Left cardiac atrium (tissue), 4 donors: ENCODE measurements around the gene NKAIN4. TPM values are rescaled to one million over a fixed set of nuclear protein-coding genes. Genes with fewer than 3 reads are reported as not detected.

ENCODE experiments used
- ATAC-seq, 2 donors: fragments of 200-7000 bp; cut with Tn5 transposase; one replicate each; pipeline ENCODE4 v1.9.1; 2020; ENCODE audit warnings: mild to moderate bottlenecking in 2 of 2, moderate library complexity in 2 of 2
- DNase-seq: peaks from one replicate; pipeline ENCODE4 v3.0.0-alpha.2; 2020
- intact Hi-C, 2 donors: fragments of 100-400 bp; cut with DNase I; formaldehyde crosslinking; loops; one replicate each; pipeline versions ENCODE4 v1.14.1 to v1.15.1; 2022 to 2023
- long read RNA-seq: library from polyadenylated mRNA; unstranded; transcript quantifications from one replicate; pipeline ENCODE4 v2.0.0, GENCODE V29; 2021
- total RNA-seq, 2 donors: library from RNA; stranded (reverse); fragmentation: NEBNext Ultra II Directional; extraction: Animal tissue kit (Norgen Biotek cat#: 25700); gene quantifications; one replicate each; pipeline ENCODE4 v1.2.1, GENCODE V29; 2021
- donor health status: DM: no; HTN: yes; CAD: no.
- donor health status: DM: no; HTN: yes; CAD: no; lungs with severe emphysema.
- donor health status: DM: yes; HTN: yes; CAD: no.
- donor health status: Dilated cardiomyopathy.

NKAIN4 gene
- not detected for total RNA-seq
- long read RNA-seq = 0 reads

DNA sequence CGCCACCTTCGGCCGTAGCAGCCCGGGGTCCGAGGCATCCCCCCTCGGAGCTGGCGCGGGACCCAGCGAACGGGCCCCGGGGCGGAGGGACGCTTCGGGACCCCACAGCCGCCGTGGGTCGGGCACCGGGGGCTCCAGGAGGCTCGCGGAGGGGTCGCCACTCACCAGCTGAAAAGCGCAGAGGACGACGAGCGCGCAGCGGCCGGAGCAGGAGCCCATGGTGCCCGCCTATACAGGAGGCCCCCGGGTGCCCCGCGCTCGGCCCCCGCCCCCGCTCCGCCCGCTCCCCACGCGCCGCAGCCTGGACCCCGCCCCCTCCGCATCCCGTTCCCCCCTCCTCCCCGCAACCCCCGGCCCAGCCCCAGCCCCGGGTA lies at the start of gene NKAIN4:
TSS of gene NKAIN4 (minus strand) at position 232 of the 374 bp plus-strand sequence. CDS start at position 219, 13 bp downstream.
- ATAC-seq = no peak
- intact Hi-C loops = no loop called here
- no peak for DNase-seq

DNA sequence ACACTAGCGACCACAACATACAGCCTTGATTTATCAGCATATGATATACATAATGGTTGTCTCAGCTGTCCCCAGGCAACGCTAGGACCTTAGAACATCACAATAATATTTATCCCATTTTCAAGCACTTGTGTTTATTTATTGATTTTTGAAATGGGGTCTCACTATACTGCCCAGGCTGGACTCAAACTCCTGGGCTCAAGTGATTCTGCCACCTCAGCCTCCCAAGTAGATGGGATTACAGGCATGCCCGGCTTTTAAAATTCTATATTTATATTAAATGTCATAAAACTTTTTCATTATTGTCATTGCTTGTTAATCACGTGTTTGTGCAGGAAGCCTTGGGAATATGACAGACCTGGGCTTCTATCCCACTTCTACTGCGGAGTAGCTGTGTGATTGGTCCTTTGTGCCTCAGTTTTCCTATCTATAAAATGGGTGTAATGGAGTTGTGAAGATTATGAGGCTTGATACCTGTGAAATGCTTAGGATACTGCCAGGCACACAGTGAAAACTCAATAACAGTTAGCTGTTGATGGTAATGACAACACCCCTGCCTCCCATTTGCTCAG lies 48.9 kb upstream of the NKAIN4 start:
- DNase-seq (no peak), ATAC-seq (no peak)
- intact Hi-C loops = no loop called here

DNA sequence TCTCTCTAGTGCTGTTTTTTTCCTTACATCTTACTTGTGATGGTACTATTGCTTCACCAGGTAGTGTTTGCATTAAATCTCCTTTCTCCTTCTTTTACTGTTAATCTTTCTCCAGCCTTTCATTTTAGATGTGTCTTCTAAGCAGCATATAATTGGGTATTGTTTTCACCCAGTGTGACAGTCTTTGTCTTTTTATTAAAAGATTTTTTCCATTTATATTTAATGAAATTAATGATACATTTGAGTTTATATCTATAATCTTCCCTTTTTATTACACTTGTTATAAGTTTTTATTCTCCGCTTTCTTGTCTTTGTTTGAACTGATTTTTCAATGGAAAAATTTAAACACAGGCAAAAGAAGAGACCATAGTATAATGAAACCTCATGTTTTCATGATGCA lies 47.4 kb upstream of the NKAIN4 start:
- intact Hi-C loops = no loop called here
- DNase-seq (no peak), ATAC-seq (no peak)

DNA sequence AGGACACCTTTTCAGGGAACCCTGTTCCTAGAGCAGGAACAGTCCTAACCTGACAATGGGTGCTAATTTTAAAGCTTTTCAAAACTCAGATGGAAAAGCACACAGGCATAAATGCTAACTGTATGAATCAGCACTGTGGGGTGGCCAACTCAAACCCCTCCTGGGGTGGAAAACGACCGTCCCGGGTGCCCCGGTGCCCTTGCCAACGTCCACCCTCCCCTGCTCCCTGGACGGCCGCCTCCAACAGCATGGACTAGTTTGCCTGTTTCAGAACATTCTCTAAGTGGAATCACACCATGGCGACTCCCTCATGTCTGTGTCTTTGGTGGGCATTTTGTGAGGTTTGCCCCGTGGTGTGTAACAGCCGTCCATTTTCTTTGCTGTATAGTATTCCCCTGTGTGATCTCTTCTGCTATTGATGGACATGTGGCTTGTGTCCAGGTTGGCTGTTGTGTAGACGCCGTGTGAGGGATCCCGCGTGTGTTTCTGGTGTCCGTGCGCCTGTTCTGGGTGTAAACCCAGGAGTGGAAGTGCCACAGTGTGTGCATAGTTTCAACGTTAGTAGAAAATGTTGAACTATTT lies 44.6 kb upstream of the NKAIN4 start:
- DNase-seq (no peak), ATAC-seq (no peak)
- intact Hi-C loops = no loop called here

DNA sequence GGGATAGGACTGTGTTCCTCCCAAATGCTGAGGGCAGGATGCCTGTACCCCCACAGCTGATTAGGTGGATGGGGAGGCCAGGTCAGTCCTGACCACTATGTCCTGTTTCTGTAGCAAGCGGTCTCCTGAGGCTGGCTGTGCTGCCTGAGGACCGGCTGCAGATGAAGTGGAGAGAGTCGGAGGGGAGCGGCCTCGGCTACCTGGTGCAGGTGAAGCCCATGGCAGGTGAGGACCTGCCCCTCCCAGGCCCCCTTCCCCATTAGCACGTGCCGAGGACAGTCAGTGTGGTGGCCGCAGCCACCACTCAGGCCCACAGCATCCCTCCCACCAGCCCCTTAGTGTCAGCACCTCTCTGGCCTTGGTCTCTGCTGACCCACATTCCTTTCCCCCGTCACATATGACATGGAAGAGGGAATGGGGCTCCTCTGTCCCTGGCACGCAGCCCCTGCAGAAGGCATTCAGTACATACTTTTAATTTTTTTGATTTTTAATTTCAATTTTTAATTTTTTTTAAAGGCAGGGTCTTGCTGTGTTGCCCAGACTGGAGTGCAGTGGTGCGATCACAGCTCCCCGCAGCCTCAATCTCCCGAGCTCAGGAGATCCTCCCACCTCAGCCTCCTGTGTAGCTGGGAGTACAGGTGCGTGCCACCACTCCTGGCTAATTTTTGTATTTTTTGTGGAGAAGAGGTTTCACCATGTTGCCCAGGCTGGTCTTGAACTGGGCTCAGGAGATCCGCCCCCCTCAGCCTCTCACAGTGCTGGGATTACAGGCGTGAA lies 43.7 kb upstream of the NKAIN4 start:
- ATAC-seq = no peak
- DNase-seq = no peak
- intact Hi-C loops = no loop called here

DNA sequence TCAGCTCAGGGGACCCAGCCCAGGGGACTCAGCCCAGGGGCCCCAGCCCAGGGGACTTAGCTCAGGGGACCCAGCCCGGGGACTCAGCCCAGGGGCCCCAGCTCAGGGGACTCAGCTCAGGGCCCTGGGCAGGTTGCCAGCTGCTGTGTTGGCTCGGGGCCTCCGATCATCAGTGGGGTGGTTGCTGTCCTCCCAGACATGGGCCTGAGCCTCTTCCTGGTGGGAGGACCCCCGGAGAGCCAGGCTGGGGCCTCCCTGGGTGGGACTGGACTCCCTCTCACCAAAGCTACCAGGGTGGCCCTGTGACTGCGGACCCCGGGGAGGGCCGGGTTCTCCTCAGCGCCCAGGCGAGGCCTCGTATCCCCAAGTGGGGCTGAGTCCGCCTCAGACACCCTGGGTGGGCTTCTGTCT lies 43.1 kb upstream of the NKAIN4 start:
- intact Hi-C loops = no loop called here
- ATAC-seq = no peak
- no peak for DNase-seq

DNA sequence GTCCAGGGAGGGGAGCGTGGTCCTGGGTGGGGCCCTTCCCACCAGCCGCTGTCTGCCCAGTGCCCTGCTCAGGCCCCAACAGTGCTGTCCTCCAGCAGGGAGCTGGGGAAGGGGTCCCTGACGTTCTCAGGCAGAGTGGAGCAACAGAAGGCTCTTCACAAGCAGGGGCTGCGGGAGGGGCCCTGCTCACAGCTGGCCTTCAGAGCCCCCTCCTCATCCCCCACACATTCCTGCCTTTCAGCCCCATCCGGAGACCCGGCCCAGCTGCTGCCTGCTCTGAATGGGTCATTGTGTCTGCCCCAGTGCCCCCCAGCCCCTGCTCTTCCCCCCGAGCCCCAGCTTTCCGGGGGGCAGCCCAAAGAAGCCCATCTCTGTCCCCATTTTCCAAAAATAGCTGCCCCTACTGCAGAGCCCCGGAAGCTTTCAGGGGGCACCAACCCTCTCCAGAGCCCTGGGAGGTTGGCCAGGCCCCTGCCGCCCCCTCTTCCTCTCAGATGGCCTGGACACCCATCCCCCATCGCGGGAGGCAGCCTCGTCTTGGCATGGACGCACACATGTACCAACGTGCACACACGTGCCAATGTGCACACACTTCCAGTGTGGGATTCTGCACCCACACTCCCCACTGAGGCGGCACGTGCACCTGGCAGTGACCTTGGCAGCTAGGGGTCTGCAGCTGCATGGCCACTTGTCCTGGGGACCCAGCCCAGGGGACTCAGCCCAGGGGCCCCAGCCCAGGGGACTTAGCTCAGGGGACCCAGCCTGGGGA lies 42.5 kb upstream of the NKAIN4 start:
- no peak for DNase-seq
- intact Hi-C loops = no loop called here
- no peak for ATAC-seq

DNA sequence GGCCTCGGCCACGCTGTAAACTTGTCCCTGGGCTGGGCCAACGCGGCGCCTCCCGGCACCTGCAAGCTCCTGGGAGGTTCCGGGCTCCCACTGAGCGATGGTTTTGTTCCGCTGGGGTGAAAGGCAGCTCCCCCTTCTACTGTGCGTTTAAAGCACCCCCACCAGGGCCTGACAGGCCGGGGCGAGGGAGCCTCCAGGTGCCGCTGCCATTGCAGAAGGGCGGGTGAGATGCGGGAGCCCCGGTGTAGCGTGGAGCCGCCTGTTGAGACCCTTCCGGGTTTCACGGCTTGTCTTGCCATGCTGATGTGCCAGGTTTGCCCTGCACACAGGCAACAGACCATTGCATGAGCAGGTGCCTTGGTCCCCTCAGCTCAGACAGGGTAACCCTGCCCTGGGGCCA lies 41.6 kb upstream of the NKAIN4 start:
- intact Hi-C loops = no loop called here
- no peak for DNase-seq
- no peak for ATAC-seq

DNA sequence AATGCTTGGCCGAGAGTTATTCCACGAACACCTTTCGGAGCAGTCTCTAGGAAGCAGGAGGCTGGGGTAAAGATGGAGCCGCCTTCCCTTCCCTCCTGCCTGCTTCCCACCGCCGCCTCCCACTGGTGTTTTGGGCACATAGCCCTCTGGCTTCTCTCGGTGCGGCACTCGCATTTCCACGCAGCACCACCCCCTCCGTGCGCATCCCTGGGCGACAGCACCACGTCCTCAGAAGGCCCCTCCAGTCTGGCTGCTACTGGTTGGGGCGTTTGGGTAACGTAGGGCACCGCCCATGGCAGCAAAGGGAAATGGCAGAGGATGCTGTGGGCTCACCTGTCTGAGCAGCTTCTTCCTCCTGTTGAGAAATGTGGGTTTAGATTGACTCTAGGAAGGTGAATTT lies 41.2 kb upstream of the NKAIN4 start:
- no peak for ATAC-seq
- intact Hi-C loops = no loop called here
- DNase-seq = no peak

DNA sequence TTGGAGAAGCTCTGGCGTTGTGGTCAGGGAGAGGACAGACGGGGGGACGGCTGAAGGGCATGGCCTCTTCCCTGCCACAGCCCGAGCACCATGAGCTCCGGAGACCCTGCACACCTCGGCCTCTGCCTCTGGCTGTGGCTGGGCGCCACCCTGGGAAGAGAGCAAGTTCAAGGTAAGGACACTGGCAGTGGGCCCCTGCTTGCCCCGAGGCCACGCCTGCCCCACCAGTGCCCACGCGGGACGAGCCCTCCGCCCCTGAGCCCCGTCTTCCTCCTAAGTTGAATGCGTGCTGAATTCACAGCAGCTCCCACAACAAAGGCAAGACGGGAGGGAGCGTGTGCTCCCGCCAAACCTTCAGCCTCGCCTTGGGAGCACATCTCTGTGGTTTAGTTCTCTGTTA lies 40.8 kb upstream of the NKAIN4 start:
- intact Hi-C loops = no loop called here
- DNase-seq (no peak), ATAC-seq (no peak)

DNA sequence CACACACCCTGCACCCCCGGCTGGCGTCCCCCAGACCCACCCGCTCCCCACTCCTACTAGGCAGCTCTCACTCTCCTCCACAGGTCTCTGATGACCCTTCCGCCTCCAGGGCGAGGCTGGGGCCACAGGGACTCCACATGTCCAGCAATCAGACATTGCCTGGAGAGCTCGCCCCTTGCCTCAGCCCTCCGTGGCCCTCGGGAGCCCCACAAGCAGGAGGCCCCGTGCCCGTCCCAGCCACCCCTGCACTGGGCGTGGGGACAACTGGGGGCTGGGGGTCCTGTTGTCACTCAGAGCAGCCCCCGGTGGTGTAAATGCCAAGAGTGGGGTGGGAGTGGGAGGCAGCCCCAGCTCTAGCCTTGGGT lies 40.3 kb upstream of the NKAIN4 start:
- intact Hi-C loops = no loop called here
- ATAC-seq = no peak
- DNase-seq = no peak

DNA sequence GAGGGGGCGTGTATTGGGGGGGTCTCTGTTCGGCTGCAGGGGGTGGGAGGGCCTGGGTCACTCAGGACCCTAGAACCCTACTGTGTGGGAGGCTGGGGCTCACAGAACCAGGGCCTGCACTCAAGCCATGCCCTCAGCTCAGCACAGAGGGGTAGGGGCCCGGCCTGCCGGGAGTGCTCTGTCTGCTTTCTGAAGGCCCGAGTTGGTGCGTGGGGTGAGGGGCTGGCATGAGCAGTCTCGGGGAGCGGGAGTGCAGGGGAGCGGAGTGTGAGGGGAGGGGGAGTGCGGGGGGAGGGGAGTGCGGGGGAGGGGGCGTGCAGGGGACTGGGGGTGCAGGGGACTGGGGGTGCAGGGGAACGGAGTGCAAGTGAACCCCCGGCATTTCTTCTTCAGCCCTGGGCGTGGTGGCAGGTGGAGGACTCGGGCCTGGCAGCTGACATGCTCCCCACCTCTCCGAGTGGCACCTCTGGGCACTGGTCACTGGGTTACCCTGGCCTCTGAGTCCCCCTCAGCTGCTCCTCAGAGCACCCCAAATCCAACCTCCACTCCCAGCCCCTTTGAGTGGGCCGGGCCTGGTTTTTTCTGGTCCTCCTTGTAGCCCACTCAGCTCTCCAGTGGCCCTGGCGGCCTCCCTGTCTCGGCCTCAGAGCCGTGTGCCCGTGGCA lies 39.7 kb upstream of the NKAIN4 start:
- intact Hi-C loops = no loop called here
- DNase-seq (no peak), ATAC-seq (no peak)

DNA sequence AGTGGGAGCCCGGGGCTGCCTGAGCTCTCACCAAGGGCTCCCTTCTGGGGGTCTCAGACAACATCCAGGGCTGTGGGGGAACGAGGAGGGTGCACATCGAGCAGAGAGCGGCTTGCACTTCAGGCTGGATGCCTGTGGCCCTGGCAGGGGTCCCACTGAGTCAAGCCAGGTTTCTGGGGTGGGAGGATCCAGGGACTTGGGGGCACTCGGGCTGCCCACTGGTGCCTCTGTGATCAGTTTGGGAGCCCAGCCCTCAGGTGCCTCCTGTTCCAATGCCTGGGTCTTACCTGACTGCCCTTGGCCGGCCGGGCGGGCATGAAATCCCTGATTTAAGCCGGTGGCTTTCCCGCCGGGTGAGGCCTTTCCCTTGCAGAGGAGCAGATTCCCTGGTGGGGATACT lies 39.2 kb upstream of the NKAIN4 start:
- intact Hi-C loops = no loop called here
- DNase-seq (no peak), ATAC-seq (no peak)

DNA sequence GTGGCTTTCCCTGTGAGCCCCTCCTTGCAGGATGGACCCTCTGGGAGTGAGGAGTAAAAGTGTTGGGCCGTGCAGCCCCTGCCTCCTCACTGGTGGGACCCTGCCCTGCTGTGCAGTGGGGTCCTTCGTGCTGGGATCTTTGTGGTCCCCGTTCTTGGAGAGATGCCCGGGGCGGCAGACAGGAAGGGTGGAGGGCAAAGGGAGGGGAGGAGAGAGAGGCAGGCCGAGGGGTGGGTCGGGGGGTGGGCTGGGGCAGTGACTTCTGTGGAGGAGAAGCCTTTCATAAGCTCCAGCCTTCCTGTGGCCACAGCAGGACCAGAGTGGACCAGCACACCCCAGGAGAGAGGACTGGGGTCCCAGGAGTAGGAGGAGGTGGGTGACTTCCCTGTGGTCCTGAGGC lies 38.6 kb upstream of the NKAIN4 start, which contains the start of gene COL20A1:
TSS of gene COL20A1 (plus strand) at position 283 of the 400 bp plus-strand sequence. CDS start 1,922 bp downstream, outside the sequence.
- no peak for DNase-seq
- intact Hi-C loops = no loop called here
- ATAC-seq = no peak

DNA sequence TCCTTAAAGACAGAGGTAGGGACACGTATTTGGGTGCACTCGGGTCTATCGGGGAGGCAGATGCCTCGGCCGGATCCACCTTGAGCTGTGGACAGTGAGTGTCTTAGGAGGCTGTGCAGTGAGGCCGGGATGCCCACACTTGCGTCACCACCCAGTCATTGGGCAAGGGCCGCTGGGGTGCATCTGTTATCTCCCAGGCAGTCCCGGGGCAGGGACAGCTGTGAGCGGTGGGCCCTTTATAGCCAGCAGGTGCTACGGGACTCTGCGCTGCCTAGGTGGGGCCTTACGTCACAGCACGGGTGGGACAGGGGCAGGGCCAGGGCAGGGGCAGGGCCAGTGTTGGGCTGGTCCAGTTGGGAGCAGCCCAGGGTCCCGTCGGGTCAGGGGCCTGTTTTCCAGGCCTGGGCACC lies 38.0 kb upstream of the NKAIN4 start:
- intact Hi-C loops = no loop called here
- no peak for ATAC-seq
- DNase-seq = no peak

DNA sequence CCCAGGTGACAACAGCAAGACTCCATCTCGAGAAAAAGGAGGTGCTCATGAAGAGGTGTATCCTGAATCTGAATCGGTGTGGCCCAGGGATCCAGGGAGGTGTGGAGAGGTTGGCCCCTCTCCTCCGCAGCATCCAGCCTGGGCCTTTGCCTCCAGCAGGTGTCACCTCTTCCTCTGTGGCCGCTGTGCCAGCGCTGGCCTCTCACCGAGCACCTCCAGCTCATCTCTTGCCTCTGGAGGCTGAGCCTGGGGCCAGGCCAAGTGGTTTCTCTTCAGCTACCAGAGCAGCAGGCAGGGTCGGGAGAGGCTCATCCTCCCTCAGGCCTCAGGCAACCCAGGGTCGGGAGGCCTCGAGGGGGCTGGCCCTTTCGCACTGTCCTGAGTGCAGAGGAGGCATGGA lies 37.5 kb upstream of the NKAIN4 start:
- ATAC-seq (no peak), DNase-seq (no peak)
- intact Hi-C loops = no loop called here

DNA sequence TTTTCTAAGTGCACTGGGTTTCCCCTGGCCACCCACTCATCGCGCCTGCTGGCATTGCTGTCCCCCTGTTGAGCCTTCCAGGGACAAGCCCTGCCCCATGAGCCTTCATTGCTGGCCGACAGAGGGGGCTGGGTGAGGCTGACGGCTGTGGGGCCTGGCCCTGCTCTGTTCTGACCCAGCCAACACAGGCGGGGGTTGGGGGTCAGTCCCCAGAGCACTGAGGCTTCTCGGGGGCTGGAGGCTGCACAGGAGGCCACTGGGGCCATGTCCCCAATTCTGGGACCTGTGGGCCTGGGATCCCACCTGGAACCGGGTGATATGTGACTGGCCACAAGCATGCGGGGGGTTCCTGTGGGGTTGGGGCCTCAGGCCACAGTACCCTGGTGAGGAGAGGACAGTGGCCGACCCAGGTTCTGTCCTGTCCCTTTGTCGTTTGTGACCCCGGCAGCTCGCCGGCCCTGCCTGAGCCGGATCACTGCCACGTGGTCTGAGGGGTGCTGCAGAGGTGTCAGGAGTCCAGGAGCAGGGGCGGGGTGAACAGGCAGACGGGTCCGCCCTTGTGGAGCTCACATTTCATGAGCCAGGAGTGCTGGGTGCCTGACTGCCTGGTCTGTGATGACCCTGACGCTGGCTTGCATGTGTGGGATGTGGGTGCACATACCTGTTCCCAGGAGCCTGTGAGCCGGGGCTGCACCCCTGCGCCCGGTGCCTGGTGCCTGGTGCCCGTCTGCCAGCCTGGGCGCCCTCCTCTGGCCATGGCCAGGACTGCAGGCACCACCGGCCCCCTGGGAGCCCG lies 36.6 kb upstream of the NKAIN4 start:
- peak; percentile 16 to 20 for ATAC-seq
- no peak for DNase-seq
- intact Hi-C loops = no loop called here

DNA sequence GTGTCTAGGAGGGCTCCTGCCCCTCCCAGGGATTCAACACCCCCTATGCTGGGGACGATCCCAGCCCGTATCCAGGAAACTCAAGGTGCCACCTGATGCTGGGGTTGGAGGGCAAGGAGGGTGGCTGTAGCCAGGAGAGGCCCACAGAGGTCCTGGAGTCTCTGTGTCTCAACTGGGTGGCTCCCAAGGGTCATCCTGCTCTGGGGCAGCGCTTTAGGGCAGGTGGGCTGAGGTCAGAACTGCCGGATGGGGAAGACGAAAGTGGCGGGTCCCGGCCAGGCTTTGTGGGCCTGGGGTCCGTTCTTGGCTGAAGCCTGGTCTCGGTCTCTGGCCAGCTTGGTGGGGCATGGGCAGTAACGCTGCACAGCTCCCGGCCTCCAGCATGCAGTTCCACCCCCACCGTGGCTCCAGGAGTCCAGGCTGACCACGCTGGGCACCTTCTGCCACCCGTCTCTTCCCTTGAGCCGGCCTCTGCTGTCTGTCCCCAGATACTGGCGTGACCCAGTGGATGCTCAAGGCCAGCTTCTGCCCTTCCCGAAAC lies 35.9 kb upstream of the NKAIN4 start:
- intact Hi-C loops = no loop called here
- ATAC-seq = peak in 1 of 2 donors; percentile 1
- no peak for DNase-seq
